ENCODE results near the gene HOXA7. TPM values are rescaled to one million over a fixed set of nuclear protein-coding genes. Genes with fewer than 3 reads are reported as not detected.

HOXA7 gene
- total RNA-seq, 1 experiment from 2014 or later: 0.56 TPM

GRCh38 chr7:27111042-27111750 is 45.3 kb downstream of the HOXA7 start:
- CTCF ChIA-PET: no interaction called here
- POLR2A ChIA-PET (ENCODE audit: low non-redundant PET): no interaction called here
- Histone ChIP-seq H3K27ac (ENCODE audit: low read depth, low read length, poor library complexity, severe bottlenecking) (no peak overlapping the region), H3K4me3 (ENCODE audit: low read depth, low read length, poor library complexity, severe bottlenecking) (no peak overlapping the region), H3K36me3 (ENCODE audit: insufficient read depth, low read length, poor library complexity, severe bottlenecking) (no peaks in the 10 kb centered on the region), H3K9me3 (ENCODE audit: low read depth, low read length, poor library complexity, severe bottlenecking) (no peaks in the 10 kb centered on the region), H3K4me1 (ENCODE audit: insufficient read depth, low read length, poor library complexity, severe bottlenecking) (no peaks in the 10 kb centered on the region), H3K27me3 (replicated peaks; ENCODE audit: insufficient read depth, low read depth, low read length, poor library complexity) (peaks cover 97% of the 10 kb centered on the region)
- intact Hi-C loops (cut with micrococcal nuclease; ENCODE audit: unreplicated experiment): no loop called here
- TF ChIP-seq CTCF (conservative IDR thresholded peaks at IDR 0.05; ENCODE audit: low read depth, low read length): no peak
- no peak for TF ChIP-seq EZH2 (IDR thresholded peaks at IDR 0.05; ENCODE audit: borderline replicate concordance, low read depth, low read length, poor library complexity, severe bottlenecking)
- no peak for DNase-seq (ENCODE audit: low spot score)
- BruUV-seq (replicated peaks): no TSS peak

- no peak overlapping the region for H3K27ac ChIP-seq (ENCODE audit: low read depth, low read length, poor library complexity, severe bottlenecking)
- CTCF ChIA-PET: no interaction called here
- no peaks in the 10 kb centered on the region for H3K4me1 ChIP-seq (ENCODE audit: insufficient read depth, low read length, poor library complexity, severe bottlenecking)
- no peak for TF ChIP-seq CTCF (conservative IDR thresholded peaks at IDR 0.05; ENCODE audit: low read depth, low read length)
- TF ChIP-seq EZH2 (IDR thresholded peaks at IDR 0.05; ENCODE audit: borderline replicate concordance, low read depth, low read length, poor library complexity, severe bottlenecking): no peak
- no peak overlapping the region for H3K4me3 ChIP-seq (ENCODE audit: low read depth, low read length, poor library complexity, severe bottlenecking)
- no TSS peak for BruUV-seq (replicated peaks)
- H3K27me3 ChIP-seq (replicated peaks; ENCODE audit: insufficient read depth, low read depth, low read length, poor library complexity): peaks cover 97% of the 10 kb centered on the region
- H3K36me3 ChIP-seq (ENCODE audit: insufficient read depth, low read length, poor library complexity, severe bottlenecking): no peaks in the 10 kb centered on the region
- POLR2A ChIA-PET (ENCODE audit: low non-redundant PET): no interaction called here
- no peaks in the 10 kb centered on the region for H3K9me3 ChIP-seq (ENCODE audit: low read depth, low read length, poor library complexity, severe bottlenecking)
- no peak for DNase-seq (ENCODE audit: low spot score)
- intact Hi-C loops (cut with micrococcal nuclease; ENCODE audit: unreplicated experiment): no loop called here
These were observed 46.1 kb downstream of the HOXA7 start for GRCh38 chr7:27110186-27111031.

- H3K4me1 ChIP-seq (ENCODE audit: insufficient read depth, low read length, poor library complexity, severe bottlenecking): no peaks in the 10 kb centered on the region
- DNase-seq (ENCODE audit: low spot score): no peak
- H3K36me3 ChIP-seq (ENCODE audit: insufficient read depth, low read length, poor library complexity, severe bottlenecking): no peaks in the 10 kb centered on the region
- H3K4me3 ChIP-seq (ENCODE audit: low read depth, low read length, poor library complexity, severe bottlenecking): no peak overlapping the region
- intact Hi-C loops (cut with micrococcal nuclease; ENCODE audit: unreplicated experiment): no loop called here
- H3K27me3 ChIP-seq (replicated peaks; ENCODE audit: insufficient read depth, low read depth, low read length, poor library complexity): peaks cover 97% of the 10 kb centered on the region
- no peak overlapping the region for H3K27ac ChIP-seq (ENCODE audit: low read depth, low read length, poor library complexity, severe bottlenecking)
- no peak for TF ChIP-seq EZH2 (IDR thresholded peaks at IDR 0.05; ENCODE audit: borderline replicate concordance, low read depth, low read length, poor library complexity, severe bottlenecking)
- no peak for TF ChIP-seq CTCF (conservative IDR thresholded peaks at IDR 0.05; ENCODE audit: low read depth, low read length)
- POLR2A ChIA-PET (ENCODE audit: low non-redundant PET): no interaction called here
- CTCF ChIA-PET: no interaction called here
- BruUV-seq (replicated peaks): no TSS peak
- H3K9me3 ChIP-seq (ENCODE audit: low read depth, low read length, poor library complexity, severe bottlenecking): no peaks in the 10 kb centered on the region
These were observed 46.8 kb downstream of the HOXA7 start for GRCh38 chr7:27109466-27110185.

Measured in A673 (cell line).